Epithelial cell of proximal tubule (primary cell): ENCODE measurements around the gene PRKN. TPM values are rescaled to one million over a fixed set of nuclear protein-coding genes. Genes with fewer than 3 reads are reported as not detected.
"Not testable (repeated sequence)": the region's sequence is repeated elsewhere in the genome, so short reads cannot be mapped to it uniquely, and the experiment has no call there.

Experiments
- DNase-seq: peaks from one replicate; pipeline ENCODE4 v3.0.0-alpha.2; 2011; ENCODE audit warnings: low read depth
- H3K4me3 ChIP-seq: 2 replicates; pipeline ENCODE4 v1.5.1; 2011; ENCODE audit warnings: low read depth, mild to moderate bottlenecking, low read length
- total RNA-seq: library from RNA; depleted of rRNA; stranded (reverse); fragments of >200 nt; gene quantifications from 2 replicates; pipeline ENCODE4 v1.2.3, GENCODE V29; 2015
- TF ChIP-seq, protein P1 (sequence below): conservative IDR thresholded peaks from 2 replicates; pipeline ENCODE4 v1.5.1; 2012; ENCODE audit warnings: low read depth, mild to moderate bottlenecking, low read length

PRKN gene
- total RNA-seq, 1 donor from 2014 or later, result 0.58 TPM

DNA sequence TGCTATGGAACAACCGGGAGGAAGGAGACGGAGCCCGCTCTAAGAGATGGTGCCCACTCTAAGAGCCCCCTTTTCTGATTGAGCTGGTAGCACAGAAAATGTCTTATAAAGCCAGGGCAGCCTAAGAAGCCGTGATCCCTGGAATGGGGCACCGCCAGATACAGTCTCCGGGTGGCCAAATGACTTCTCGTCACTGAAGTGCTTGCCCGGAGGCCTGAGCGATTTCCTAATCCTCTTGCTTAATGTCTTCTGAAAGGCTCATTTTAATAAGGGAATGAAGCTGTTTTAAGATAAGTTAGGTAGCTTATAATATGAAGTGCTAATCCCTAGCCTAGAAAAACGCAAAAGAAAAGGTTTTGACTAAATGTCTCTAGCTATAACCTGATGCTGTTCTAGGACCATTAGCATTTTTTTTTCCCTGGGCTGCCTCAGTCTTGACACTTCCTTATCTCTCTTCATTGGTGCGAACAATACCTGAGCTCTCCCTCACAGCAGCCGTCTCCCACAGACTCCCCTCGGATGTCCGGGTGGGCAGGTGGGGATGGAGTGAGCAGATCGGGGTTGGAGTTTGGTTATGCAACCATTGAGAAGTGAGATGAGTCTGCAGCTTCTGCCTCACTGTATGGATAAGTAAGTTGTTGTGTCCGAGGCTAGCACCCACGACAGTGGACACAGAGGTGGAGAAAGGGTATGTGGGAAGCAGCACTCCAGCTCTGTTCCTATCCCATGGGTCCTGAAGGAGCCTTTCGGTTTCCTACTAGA lies 894.3 kb downstream of the PRKN start:
- TF ChIP-seq, protein P1, sequence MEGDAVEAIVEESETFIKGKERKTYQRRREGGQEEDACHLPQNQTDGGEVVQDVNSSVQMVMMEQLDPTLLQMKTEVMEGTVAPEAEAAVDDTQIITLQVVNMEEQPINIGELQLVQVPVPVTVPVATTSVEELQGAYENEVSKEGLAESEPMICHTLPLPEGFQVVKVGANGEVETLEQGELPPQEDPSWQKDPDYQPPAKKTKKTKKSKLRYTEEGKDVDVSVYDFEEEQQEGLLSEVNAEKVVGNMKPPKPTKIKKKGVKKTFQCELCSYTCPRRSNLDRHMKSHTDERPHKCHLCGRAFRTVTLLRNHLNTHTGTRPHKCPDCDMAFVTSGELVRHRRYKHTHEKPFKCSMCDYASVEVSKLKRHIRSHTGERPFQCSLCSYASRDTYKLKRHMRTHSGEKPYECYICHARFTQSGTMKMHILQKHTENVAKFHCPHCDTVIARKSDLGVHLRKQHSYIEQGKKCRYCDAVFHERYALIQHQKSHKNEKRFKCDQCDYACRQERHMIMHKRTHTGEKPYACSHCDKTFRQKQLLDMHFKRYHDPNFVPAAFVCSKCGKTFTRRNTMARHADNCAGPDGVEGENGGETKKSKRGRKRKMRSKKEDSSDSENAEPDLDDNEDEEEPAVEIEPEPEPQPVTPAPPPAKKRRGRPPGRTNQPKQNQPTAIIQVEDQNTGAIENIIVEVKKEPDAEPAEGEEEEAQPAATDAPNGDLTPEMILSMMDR, result no peak
- no peak for DNase-seq
- no peak overlapping the region for H3K4me3 ChIP-seq

DNA sequence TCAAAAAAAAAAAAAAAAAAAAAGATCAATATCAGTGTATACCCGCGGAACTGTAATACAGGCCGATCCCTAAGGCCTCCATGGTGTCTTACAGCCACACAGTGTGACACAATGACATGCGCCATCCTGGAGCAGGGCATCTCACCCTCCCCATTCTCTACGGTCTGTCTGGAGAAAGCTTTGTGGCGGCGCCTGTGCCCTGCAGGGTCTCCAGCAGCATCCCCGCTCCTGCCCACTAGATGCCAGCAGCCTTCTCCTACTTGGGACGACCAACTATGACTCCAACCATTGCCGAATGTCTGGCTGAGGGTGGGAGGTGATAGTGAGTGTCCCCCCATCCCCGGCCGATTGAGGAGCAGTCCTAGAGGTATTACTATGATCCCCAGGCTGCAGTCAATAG lies 894.9 kb downstream of the PRKN start:
- TF ChIP-seq, protein P1, result no peak
- no peak for DNase-seq
- H3K4me3 ChIP-seq, result no peak overlapping the region

DNA sequence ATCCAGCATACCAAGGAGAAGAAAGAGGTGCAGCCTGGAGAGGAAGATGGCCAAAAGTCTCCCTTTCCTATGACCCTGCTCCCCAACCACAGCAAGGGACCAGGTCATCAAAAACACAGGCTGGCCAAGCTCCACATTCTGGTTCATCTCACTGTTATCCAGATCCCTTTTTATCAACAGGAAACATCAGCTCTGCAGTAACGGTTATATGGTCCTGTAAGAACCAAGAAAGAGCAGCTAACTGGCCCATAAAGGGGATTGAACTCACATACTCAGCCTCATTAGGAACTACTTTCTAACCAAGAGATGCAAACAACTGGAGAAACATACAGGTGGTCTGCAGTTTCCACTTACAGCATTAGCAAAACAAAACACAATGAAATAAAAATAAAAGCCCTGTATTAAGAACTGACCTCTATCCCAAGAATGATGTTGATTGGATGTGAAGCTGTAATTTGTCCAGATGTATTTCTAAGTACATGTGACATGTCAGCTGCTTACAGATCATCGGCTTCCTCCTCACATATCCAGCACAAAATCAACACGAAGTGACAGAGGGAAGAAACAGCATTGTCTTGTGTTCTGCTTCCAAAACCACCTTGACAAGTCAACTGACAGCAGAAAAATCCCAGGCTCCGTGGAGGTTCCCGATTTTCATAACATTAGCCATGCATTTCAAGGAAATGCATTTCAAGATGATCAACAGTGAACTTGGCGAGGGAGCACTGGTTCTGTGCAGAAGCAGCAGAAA lies 896.5 kb downstream of the PRKN start:
- no peak for DNase-seq
- TF ChIP-seq, protein P1, result no peak
- H3K4me3 ChIP-seq, result no peak overlapping the region

DNA sequence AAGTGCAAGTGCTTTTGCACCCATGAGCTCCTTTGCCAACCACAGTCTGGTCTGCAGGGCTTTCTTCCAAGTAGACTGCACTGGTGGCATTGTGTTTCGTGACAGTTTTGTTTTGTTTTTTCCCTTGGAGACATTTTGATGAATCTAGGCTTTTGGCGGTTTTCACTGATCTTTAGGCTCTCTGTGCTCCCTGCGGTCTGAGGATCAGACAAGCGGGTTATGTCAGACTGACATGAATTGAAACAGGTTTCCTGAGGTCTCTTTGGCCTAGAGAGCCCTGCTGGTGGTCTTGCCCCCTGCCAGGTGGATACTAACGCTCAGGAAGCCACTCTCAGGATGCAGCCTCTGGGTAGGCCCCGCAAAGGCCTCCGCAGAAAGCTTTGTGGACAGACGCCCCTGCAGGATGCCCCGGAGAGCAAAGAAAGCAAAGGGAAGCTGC lies 898.3 kb downstream of the PRKN start:
- no peak for DNase-seq
- H3K4me3 ChIP-seq, result no peak overlapping the region
- TF ChIP-seq, protein P1, result no peak

DNA sequence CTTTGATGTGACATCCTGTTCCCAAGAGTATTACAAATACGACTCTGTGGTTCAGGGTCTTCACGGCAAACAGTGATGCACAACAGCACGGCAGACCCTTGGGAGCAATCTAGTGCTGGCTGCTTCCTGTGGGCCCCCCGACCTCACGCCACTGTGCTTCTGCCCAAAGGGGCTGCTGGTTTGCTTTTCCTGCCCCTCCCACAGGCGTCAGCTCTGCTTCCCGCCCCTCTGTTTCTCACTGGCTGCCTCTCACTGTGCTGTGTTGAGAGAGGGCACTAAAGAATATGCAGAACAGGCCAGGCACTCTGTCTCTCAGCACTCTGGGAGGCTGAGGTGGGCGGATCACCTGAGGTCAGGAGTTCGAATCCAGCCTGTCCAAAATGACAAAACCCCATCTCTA lies 899.2 kb downstream of the PRKN start:
- no peak overlapping the region for H3K4me3 ChIP-seq
- TF ChIP-seq, protein P1, result no peak
- DNase-seq, result no peak

DNA sequence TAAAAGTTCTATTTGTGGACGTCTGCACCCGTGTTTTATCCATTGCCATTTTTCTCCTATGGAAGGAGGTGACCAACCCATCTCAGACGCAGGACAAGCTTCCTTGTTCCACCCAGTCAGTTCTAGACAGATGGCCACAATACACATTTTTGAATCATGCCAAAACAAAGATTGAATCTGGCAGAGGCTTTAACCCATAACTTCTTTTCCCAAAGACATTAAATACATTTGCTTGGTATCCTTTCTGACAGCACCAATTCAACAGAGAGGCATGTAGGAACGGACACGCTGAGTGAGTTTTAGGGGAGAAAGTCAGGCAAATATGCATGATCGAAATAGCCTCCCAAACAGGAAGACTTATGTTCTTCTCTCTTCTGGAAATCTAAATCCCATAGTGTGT lies 901.1 kb downstream of the PRKN start:
- H3K4me3 ChIP-seq, result no peak overlapping the region
- no peak for DNase-seq
- TF ChIP-seq, protein P1, result no peak

DNA sequence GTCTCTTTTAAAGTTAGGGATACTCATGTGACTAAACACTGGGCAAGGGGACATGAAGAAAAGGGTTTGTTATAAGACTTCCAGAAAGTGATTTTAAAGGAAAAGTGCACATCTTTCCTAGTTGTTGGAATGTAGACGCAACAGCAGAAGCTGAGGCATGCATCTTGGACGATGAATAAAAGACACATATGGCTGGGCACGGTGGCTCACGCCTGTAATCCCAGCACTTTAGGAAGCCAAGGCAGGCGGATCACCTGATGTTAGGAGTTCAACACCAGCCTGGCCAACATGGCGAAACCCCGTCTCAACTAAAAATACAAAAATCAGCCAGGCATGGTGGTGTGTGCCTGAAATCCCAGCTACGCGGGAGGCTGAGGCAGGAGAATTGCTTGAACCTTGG lies 905.4 kb downstream of the PRKN start:
- H3K4me3 ChIP-seq, DNase-seq: not testable (repeated sequence)
